H9 (cell line): ENCODE data around the gene DLK1. TPM values are rescaled to one million over a fixed set of nuclear protein-coding genes. Genes with fewer than 3 reads are reported as not detected.

Experiments used
- DNase-seq: peaks from one replicate; pipeline ENCODE4 v3.0.0-alpha.2; 2017
- H2AFZ ChIP-seq: one replicate; pipeline ENCODE4 v1.6.1; 2013; ENCODE audit warnings: mild to moderate bottlenecking, low read length, control low read depth, moderate library complexity
- H2AK5ac ChIP-seq: 2 replicates; pipeline ENCODE4 v1.6.1; 2013; ENCODE audit warnings: low read length, control low read depth, mixed read lengths; ENCODE audit not compliant: insufficient read length
- H2BK120ac ChIP-seq: one replicate; pipeline ENCODE4 v1.6.1; 2013; ENCODE audit warnings: low read depth, mild to moderate bottlenecking, low read length, control low read depth, inconsistent platforms; ENCODE audit not compliant: poor library complexity, severe bottlenecking
- H2BK12ac ChIP-seq: 2 replicates; pipeline ENCODE4 v1.6.1; 2013; ENCODE audit warnings: low read length, control low read depth, mixed read lengths, low read depth; ENCODE audit not compliant: insufficient read length
- H2BK15ac ChIP-seq: 2 replicates; pipeline ENCODE4 v1.6.1; 2013; ENCODE audit warnings: low read depth, low read length, control low read depth
- H2BK20ac ChIP-seq: one replicate; pipeline ENCODE4 v1.6.1; 2013; ENCODE audit warnings: low read depth, mild to moderate bottlenecking, low read length, control low read depth, inconsistent platforms; ENCODE audit not compliant: poor library complexity, severe bottlenecking
- H2BK5ac ChIP-seq: 2 replicates; pipeline ENCODE4 v1.6.1; 2013; ENCODE audit warnings: low read length, control low read depth, mixed read lengths; ENCODE audit not compliant: insufficient read length
- H3K14ac ChIP-seq: 2 replicates; pipeline ENCODE4 v1.6.1; 2013; ENCODE audit warnings: low read length, control low read depth; ENCODE audit not compliant: insufficient read depth
- H3K18ac ChIP-seq: 2 replicates; pipeline ENCODE4 v1.6.1; 2013; ENCODE audit warnings: low read depth, mild to moderate bottlenecking, mixed read lengths, low read length, control low read depth; ENCODE audit not compliant: insufficient read length
- H3K23ac ChIP-seq: 2 replicates; pipeline ENCODE4 v1.6.1; 2013; ENCODE audit warnings: low read length, control low read depth, mixed read lengths, low read depth; ENCODE audit not compliant: insufficient read length
- H3K23me2 ChIP-seq: 2 replicates; pipeline ENCODE4 v1.6.1; 2013; ENCODE audit warnings: low read depth, mild to moderate bottlenecking, mixed read lengths, low read length, control low read depth; ENCODE audit not compliant: insufficient read length, poor library complexity, severe bottlenecking
- H3K27ac ChIP-seq: 2 replicates; pipeline ENCODE4 v1.5.1; 2013; ENCODE audit warnings: low read length, control low read depth, mixed read lengths, low read depth; ENCODE audit not compliant: insufficient read length
- H3K27me3 ChIP-seq: 2 replicates; pipeline ENCODE4 v1.6.1; 2013; ENCODE audit warnings: low read length, control low read depth, inconsistent platforms; ENCODE audit not compliant: insufficient read depth
- H3K4ac ChIP-seq: 2 replicates; pipeline ENCODE4 v1.6.1; 2013; ENCODE audit warnings: low read depth, mild to moderate bottlenecking, control low read depth, inconsistent platforms, low read length, moderate library complexity
- H3K4me1 ChIP-seq: 2 replicates; pipeline ENCODE4 v1.6.1; 2013; ENCODE audit warnings: low read length, control low read depth, inconsistent platforms; ENCODE audit not compliant: insufficient read depth
- H3K4me2 ChIP-seq: 2 replicates; pipeline ENCODE4 v1.6.1; 2013; ENCODE audit warnings: low read length, control low read depth, mixed read lengths; ENCODE audit not compliant: insufficient read length, insufficient read depth
- H3K56ac ChIP-seq: 2 replicates; pipeline ENCODE4 v1.6.1; 2013; ENCODE audit warnings: low read depth, mild to moderate bottlenecking, mixed read lengths, low read length, control low read depth; ENCODE audit not compliant: insufficient read length
- H3K79me1 ChIP-seq: 2 replicates; pipeline ENCODE4 v1.6.1; 2013; ENCODE audit warnings: low read depth, mild to moderate bottlenecking, moderate library complexity, low read length, control low read depth, inconsistent platforms; ENCODE audit not compliant: insufficient read depth, poor library complexity, severe bottlenecking
- H3K79me2 ChIP-seq: 2 replicates; pipeline ENCODE4 v1.6.1; 2013; ENCODE audit warnings: low read length, control low read depth, inconsistent platforms; ENCODE audit not compliant: insufficient read depth
- H3K9ac ChIP-seq: 2 replicates; pipeline ENCODE4 v1.6.1; 2013; ENCODE audit warnings: low read length, control low read depth, mixed read lengths; ENCODE audit not compliant: insufficient read length; ENCODE audit errors: extremely low read depth
- H3K9me3 ChIP-seq: one replicate; pipeline ENCODE4 v1.6.1; 2013; ENCODE audit warnings: low read depth, low read length, inconsistent platforms; ENCODE audit not compliant: control insufficient read depth
- H3T11ph ChIP-seq: one replicate; pipeline ENCODE4 v1.6.1; 2013; ENCODE audit warnings: mild to moderate bottlenecking, low read length, control low read depth, inconsistent platforms
- H4K20me1 ChIP-seq: one replicate; pipeline ENCODE4 v1.6.1; 2013; ENCODE audit not compliant: control insufficient read depth, insufficient read length, insufficient read depth
- H4K5ac ChIP-seq: 2 replicates; pipeline ENCODE4 v1.6.1; 2013; ENCODE audit warnings: low read depth, mild to moderate bottlenecking, mixed read lengths, low read length, control low read depth; ENCODE audit not compliant: insufficient read length
- H4K8ac ChIP-seq: replicated peaks from 2 replicates; pipeline ENCODE4 v1.6.1; 2013; ENCODE audit warnings: low read length, control low read depth, mixed read lengths, low read depth; ENCODE audit not compliant: insufficient read length
- H4K91ac ChIP-seq: 2 replicates; pipeline ENCODE4 v1.6.1; 2013; ENCODE audit warnings: low read depth, mild to moderate bottlenecking, moderate library complexity, mixed read lengths, low read length, control low read depth; ENCODE audit not compliant: insufficient read length
- H3K27ac Mint-ChIP-seq, 3 experiments: 2 replicates in 2 of 3; 3 replicates in 1 of 3; pipeline ENCODE4 v1.8.0; 2020 to 2021; ENCODE audit warnings: mixed read lengths in 3 of 3, mild to moderate bottlenecking in 1 of 3, moderate library complexity in 1 of 3
- H3K27me3 Mint-ChIP-seq: 2 replicates; pipeline ENCODE4 v1.8.0; 2021; ENCODE audit warnings: low read depth, mild to moderate bottlenecking, moderate library complexity, mixed read lengths
- H3K36me3 Mint-ChIP-seq, 3 experiments: 2 replicates in 2 of 3; 3 replicates in 1 of 3; pipeline ENCODE4 v1.8.0; 2020 to 2021; ENCODE audit warnings: low read depth in 3 of 3, mixed read lengths in 3 of 3; ENCODE audit not compliant: insufficient read depth in 1 of 3
- H3K4me1 Mint-ChIP-seq, 2 experiments: 2 replicates each; pipeline ENCODE4 v1.8.0; 2020; ENCODE audit warnings: mixed read lengths in 2 of 2
- H3K4me3 Mint-ChIP-seq, 2 experiments: 2 replicates in 1 of 2; 3 replicates in 1 of 2; pipeline ENCODE4 v1.8.0; 2020 to 2021; ENCODE audit warnings: mild to moderate bottlenecking in 2 of 2, mixed read lengths in 2 of 2, moderate library complexity in 1 of 2
- H3K9me3 Mint-ChIP-seq, 2 experiments: 2 replicates in 1 of 2; 3 replicates in 1 of 2; pipeline ENCODE4 v1.8.0; 2020; ENCODE audit warnings: mild to moderate bottlenecking in 2 of 2, mixed read lengths in 2 of 2, moderate library complexity in 1 of 2
- WGBS: extraction: QIAGEN DNeasy Blood & Tissue Kit; methylation state at CpG from one replicate; pipeline ENCODE4 v1.1.7; 2013; ENCODE audit warnings: missing lambda C conversion rate, low lambda C conversion rate, mixed read lengths; ENCODE audit not compliant: insufficient read length; ENCODE audit errors: extremely low coverage; 5-methylcytosine and 5-hydroxymethylcytosine counted together
- total RNA-seq: library from RNA; stranded (reverse); gene quantifications from 2 replicates; pipeline ENCODE4 v1.2.1, GENCODE V29; 2021
- TF ChIP-seq, protein P1 (sequence below): fragments of 200-600 bp; sonication (generic); conservative IDR thresholded peaks from 3 replicates; pipeline ENCODE4 v1.8.0; 2021; ENCODE audit warnings: antibody characterized with exemption, mild to moderate bottlenecking

DLK1 gene
- total RNA-seq, 1 experiment from 2014 or later = 2.8 TPM

- no peaks in the 10 kb centered on the region for H3K79me2 ChIP-seq
- Mint-ChIP-seq H3K36me3 (peaks cover 0 to 6% (median 4%) of the 10 kb centered on the region in 3 experiments; a peak in 3 of 7 replicates), H3K9me3 (peaks cover 0 to 6% of the 10 kb centered on the region in 2 experiments; a peak in 3 of 5 replicates), H3K4me1 (peaks cover 20 to 29% of the 10 kb centered on the region in 2 experiments), H3K4me3 (no peak overlapping the region), H3K27ac (no peak overlapping the region), H3K27me3 (peaks cover 20% of the 10 kb centered on the region)
- H2BK12ac ChIP-seq = no peak overlapping the region
- no peaks in the 10 kb centered on the region; the same call in 1 of the 2 replicates for H3K27me3 ChIP-seq
- no peaks in the 10 kb centered on the region for H3K9me3 ChIP-seq
- no CpG with 5 or more reads among the region's 29 CpGs for WGBS
- TF ChIP-seq, protein P1, sequence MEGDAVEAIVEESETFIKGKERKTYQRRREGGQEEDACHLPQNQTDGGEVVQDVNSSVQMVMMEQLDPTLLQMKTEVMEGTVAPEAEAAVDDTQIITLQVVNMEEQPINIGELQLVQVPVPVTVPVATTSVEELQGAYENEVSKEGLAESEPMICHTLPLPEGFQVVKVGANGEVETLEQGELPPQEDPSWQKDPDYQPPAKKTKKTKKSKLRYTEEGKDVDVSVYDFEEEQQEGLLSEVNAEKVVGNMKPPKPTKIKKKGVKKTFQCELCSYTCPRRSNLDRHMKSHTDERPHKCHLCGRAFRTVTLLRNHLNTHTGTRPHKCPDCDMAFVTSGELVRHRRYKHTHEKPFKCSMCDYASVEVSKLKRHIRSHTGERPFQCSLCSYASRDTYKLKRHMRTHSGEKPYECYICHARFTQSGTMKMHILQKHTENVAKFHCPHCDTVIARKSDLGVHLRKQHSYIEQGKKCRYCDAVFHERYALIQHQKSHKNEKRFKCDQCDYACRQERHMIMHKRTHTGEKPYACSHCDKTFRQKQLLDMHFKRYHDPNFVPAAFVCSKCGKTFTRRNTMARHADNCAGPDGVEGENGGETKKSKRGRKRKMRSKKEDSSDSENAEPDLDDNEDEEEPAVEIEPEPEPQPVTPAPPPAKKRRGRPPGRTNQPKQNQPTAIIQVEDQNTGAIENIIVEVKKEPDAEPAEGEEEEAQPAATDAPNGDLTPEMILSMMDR = no peak
- no peak overlapping the region for H3K4ac ChIP-seq
- H3K56ac ChIP-seq = no peak overlapping the region
- H4K20me1 ChIP-seq = no peaks in the 10 kb centered on the region
- H3K23me2 ChIP-seq = no peaks in the 10 kb centered on the region
- H3K4me2 ChIP-seq = no peak overlapping the region
- H3K79me1 ChIP-seq = no peaks in the 10 kb centered on the region
- no peak overlapping the region for H3K27ac ChIP-seq
- H3K9ac ChIP-seq = no peak overlapping the region
- H4K5ac ChIP-seq = no peak overlapping the region
- no peak overlapping the region for H3K18ac ChIP-seq
- no peak overlapping the region for H3K23ac ChIP-seq
- no peak overlapping the region for H4K91ac ChIP-seq
- H3T11ph ChIP-seq = no peak overlapping the region
- H2AK5ac ChIP-seq = no peak overlapping the region
- H3K4me1 ChIP-seq = no peaks in the 10 kb centered on the region
- H2BK5ac ChIP-seq = no peak overlapping the region
- no peak overlapping the region for H2AFZ ChIP-seq
- no peak overlapping the region; the same call in 1 of the 2 replicates for H3K14ac ChIP-seq
- H2BK20ac ChIP-seq = no peak overlapping the region
- H2BK120ac ChIP-seq = no peak overlapping the region
- H4K8ac ChIP-seq = no peak overlapping the region
- H2BK15ac ChIP-seq = no peak overlapping the region
- DNase-seq = no peak
Observed at GRCh38 chr14:100677554-100678468, 48.9 kb upstream of the DLK1 start.
